Measurements from ENCODE around the gene NDOR1.
"Not testable (repeated sequence)": the region's sequence is repeated elsewhere in the genome, so short reads cannot be mapped to it uniquely, and the experiment has no call there.

Gene NDOR1

GRCh38 chr9:137237759-137238726 is 32.5 kb downstream of the NDOR1 start:
- Histone ChIP-seq H3K4me3 (ENCODE audit: low read length) (no peak overlapping the region), H3K4me1 (ENCODE audit: control insufficient read depth, insufficient read depth, low read length) (peaks cover 46% of the 10 kb centered on the region), H3K36me3 (ENCODE audit: control insufficient read depth, insufficient read depth, low read length) (peaks cover 9% of the 10 kb centered on the region), H3K9me3 (ENCODE audit: control insufficient read depth, low read length) (no peaks in the 10 kb centered on the region), H3K9ac (ENCODE audit: low read length) (peak overlapping the region; percentile 48), H3K27me3 (ENCODE audit: control insufficient read depth, insufficient read depth, low read length) (peaks cover 27% of the 10 kb centered on the region)

DNA sequence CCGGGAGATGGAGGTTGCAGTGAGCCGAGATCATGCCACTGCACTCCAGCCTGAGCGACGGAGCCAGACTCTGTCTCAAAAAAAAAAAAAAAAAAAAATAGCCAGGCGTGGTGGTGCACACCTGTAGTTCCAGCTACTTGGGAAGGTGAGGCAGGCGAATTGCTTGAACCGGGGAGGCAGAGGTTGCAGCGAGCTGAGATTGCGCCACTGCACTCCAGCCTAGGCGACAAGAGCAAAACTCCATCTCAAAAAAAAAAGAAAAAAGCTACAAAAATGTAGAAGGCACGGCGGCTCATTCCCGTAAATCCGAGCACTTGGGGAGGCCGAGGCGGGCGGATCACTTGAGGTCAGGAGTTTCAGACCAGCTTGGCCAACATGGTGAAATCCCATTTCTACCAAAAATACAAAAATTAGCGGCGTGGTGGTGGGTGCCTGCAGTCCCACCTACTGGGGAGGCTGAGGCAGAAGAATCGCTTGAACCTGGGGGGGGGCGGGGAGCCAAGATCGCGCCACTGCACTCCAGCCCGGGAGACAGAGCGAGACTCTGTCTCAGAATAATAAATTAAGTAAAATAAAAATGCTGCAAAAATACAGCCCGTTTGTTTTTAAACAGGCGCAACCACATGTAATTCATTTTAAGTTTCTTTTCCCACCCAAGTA is 34.2 kb downstream of the NDOR1 start:
- Histone ChIP-seq H3K27me3 (ENCODE audit: control insufficient read depth, insufficient read depth, low read length) (peaks cover 16% of the 10 kb centered on the region), H3K4me1 (ENCODE audit: control insufficient read depth, insufficient read depth, low read length) (peaks cover 62% of the 10 kb centered on the region), H3K4me3 (ENCODE audit: low read length) (peak overlapping the region; percentile 41), H3K36me3 (ENCODE audit: control insufficient read depth, insufficient read depth, low read length) (peaks cover 18% of the 10 kb centered on the region)
- not testable (repeated sequence) for H3K9ac ChIP-seq (ENCODE audit: low read length); H3K9me3 ChIP-seq (ENCODE audit: control insufficient read depth, low read length)

GRCh38 chr9:137240318-137240840 is 34.9 kb downstream of the NDOR1 start:
- Histone ChIP-seq H3K4me3 (ENCODE audit: low read length) (peak overlapping the region; percentile 41), H3K36me3 (ENCODE audit: control insufficient read depth, insufficient read depth, low read length) (peaks cover 18% of the 10 kb centered on the region), H3K9ac (ENCODE audit: low read length) (peak overlapping the region; percentile 69), H3K4me1 (ENCODE audit: control insufficient read depth, insufficient read depth, low read length) (peaks cover 64% of the 10 kb centered on the region), H3K27me3 (ENCODE audit: control insufficient read depth, insufficient read depth, low read length) (peaks cover 11% of the 10 kb centered on the region), H3K9me3 (ENCODE audit: control insufficient read depth, low read length) (no peaks in the 10 kb centered on the region)

- H3K36me3 ChIP-seq (ENCODE audit: control insufficient read depth, insufficient read depth, low read length), result peaks cover 18% of the 10 kb centered on the region
- H3K27me3 ChIP-seq (ENCODE audit: control insufficient read depth, insufficient read depth, low read length), result peaks cover 8% of the 10 kb centered on the region
- H3K4me1 ChIP-seq (ENCODE audit: control insufficient read depth, insufficient read depth, low read length), result peaks cover 63% of the 10 kb centered on the region
- H3K9me3 ChIP-seq (ENCODE audit: control insufficient read depth, low read length), result no peaks in the 10 kb centered on the region
- H3K9ac ChIP-seq (ENCODE audit: low read length), result peak within 1 kb of the TSS; percentile 77
- peak within 1 kb of the TSS; percentile 82 for H3K4me3 ChIP-seq (ENCODE audit: low read length)
Measured at GRCh38 chr9:137240841-137241489, 35.5 kb downstream of the NDOR1 start, which contains the start of gene TUBB4B. Gene TUBB4B, plus strand, starts transcription at chr9:137241287. Its CDS starts 74 bp downstream, at chr9:137241361.

DNA sequence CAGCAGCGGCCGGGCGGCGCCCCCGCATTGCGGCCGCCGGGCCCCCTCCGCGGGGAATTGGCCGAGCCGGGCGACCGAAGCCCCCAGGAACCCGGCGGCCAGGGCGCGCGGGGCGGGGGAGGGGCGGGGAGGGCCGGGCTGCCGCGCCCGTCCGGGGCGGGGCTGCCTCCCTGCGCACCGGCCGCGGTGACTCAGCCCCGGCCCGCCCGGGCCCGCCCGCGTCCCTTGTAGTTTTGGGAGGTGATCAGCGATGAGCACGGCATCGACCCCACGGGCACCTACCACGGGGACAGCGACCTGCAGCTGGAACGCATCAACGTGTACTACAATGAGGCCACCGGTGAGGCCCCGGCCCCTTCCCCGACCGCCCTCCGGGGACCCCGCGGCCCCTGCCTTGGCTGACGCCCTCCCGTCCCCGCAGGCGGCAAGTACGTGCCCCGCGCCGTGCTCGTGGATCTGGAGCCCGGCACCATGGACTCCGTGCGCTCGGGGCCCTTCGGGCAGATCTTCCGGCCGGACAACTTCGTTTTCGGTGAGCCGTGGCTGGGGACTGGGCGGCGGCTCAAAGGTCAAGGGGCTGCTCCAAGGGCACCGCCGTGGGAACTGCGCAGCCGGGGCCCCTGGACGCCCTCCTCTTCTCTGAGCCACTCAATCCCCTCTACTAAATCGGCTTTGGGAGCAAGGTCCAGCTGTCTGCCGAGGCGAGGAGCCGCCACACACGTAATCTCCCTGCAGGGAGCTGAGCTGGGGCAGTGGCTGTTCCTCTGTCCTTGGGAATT is 36.2 kb downstream of the NDOR1 start:
- Histone ChIP-seq H3K9ac (ENCODE audit: low read length) (peak overlapping the region; percentile 77), H3K27me3 (ENCODE audit: control insufficient read depth, insufficient read depth, low read length) (peaks cover 6% of the 10 kb centered on the region), H3K9me3 (ENCODE audit: control insufficient read depth, low read length) (no peaks in the 10 kb centered on the region), H3K4me1 (ENCODE audit: control insufficient read depth, insufficient read depth, low read length) (peaks cover 56% of the 10 kb centered on the region), H3K36me3 (ENCODE audit: control insufficient read depth, insufficient read depth, low read length) (peaks cover 18% of the 10 kb centered on the region), H3K4me3 (ENCODE audit: low read length) (peak overlapping the region; percentile 82)

GRCh38 chr9:137242269-137243203 is 37.0 kb downstream of the NDOR1 start:
- no peaks in the 10 kb centered on the region for H3K9me3 ChIP-seq (ENCODE audit: control insufficient read depth, low read length)
- H3K27me3 ChIP-seq (ENCODE audit: control insufficient read depth, insufficient read depth, low read length), result peaks cover 6% of the 10 kb centered on the region
- H3K36me3 ChIP-seq (ENCODE audit: control insufficient read depth, insufficient read depth, low read length), result peaks cover 18% of the 10 kb centered on the region
- H3K4me1 ChIP-seq (ENCODE audit: control insufficient read depth, insufficient read depth, low read length), result peaks cover 48% of the 10 kb centered on the region
- H3K4me3 ChIP-seq (ENCODE audit: low read length), result peak overlapping the region; percentile 82
- H3K9ac ChIP-seq (ENCODE audit: low read length), result peak overlapping the region; percentile 77

- peaks cover 18% of the 10 kb centered on the region for H3K36me3 ChIP-seq (ENCODE audit: control insufficient read depth, insufficient read depth, low read length)
- H3K9ac ChIP-seq (ENCODE audit: low read length); H3K27me3 ChIP-seq (ENCODE audit: control insufficient read depth, insufficient read depth, low read length); H3K9me3 ChIP-seq (ENCODE audit: control insufficient read depth, low read length): not testable (repeated sequence)
- H3K4me1 ChIP-seq (ENCODE audit: control insufficient read depth, insufficient read depth, low read length), result peaks cover 40% of the 10 kb centered on the region
- peak overlapping the region; percentile 4 for H3K4me3 ChIP-seq (ENCODE audit: low read length)
Measured at GRCh38 chr9:137243266-137243625, 37.7 kb downstream of the NDOR1 start.

GRCh38 chr9:137243626-137244485 is 38.4 kb downstream of the NDOR1 start:
- Histone ChIP-seq H3K9me3 (ENCODE audit: control insufficient read depth, low read length) (no peaks in the 10 kb centered on the region), H3K27me3 (ENCODE audit: control insufficient read depth, insufficient read depth, low read length) (peaks cover 6% of the 10 kb centered on the region), H3K4me3 (ENCODE audit: low read length) (peak overlapping the region; percentile 4), H3K9ac (ENCODE audit: low read length) (no peak overlapping the region), H3K4me1 (ENCODE audit: control insufficient read depth, insufficient read depth, low read length) (peaks cover 34% of the 10 kb centered on the region), H3K36me3 (ENCODE audit: control insufficient read depth, insufficient read depth, low read length) (peaks cover 18% of the 10 kb centered on the region)

DNA sequence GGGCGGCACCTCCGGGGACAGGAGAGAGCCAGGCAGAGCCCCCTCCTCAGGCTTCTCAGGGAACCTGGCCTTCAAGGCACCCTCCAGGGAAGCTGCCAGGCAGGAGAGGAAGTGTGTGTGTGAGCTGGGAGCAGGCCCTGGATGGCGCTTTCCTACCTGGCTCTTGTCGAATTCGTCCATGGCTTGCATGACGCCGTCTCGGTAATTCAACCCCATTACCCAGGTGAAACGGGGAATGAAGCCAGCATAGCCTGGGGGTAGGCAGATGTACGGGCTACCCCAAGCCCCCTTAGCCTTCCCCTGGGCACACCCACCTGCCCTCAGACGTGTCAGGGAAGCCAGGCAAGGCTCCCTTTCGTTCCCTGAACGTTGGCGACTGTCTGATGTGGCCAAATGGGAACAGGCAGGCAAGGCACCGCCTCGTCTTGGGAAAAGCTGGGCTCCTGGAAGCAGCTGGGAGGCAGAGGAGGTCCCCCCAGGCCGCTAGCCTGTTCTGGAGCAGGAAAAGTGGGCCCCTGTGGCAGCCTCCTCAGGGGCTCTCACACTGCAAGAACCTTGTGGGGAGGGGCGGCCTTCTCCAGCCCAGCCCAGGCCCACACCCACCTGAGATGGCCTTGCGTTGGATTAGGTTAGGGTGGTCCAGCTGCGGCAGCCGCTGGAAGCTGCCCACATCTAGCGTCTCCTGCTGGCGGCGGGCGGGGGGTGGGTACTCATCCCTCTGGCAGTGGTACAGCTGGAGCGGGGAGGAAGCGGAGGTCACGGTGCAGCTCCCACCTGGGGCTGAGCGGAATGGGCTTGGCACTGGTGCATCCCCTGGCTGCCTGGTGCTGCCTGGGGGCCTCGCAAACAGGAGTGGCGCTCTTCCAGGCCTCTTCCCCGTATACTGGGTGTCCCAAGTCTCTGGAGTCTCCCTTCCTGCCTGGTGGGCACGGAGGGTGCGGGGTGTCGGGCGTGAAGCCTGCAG is 39.3 kb downstream of the NDOR1 start:
- H3K27me3 ChIP-seq (ENCODE audit: control insufficient read depth, insufficient read depth, low read length), result peaks cover 6% of the 10 kb centered on the region
- peaks cover 18% of the 10 kb centered on the region for H3K36me3 ChIP-seq (ENCODE audit: control insufficient read depth, insufficient read depth, low read length)
- no peak overlapping the region for H3K4me3 ChIP-seq (ENCODE audit: low read length)
- H3K9me3 ChIP-seq (ENCODE audit: control insufficient read depth, low read length), result no peaks in the 10 kb centered on the region
- no peak overlapping the region for H3K9ac ChIP-seq (ENCODE audit: low read length)
- peaks cover 33% of the 10 kb centered on the region for H3K4me1 ChIP-seq (ENCODE audit: control insufficient read depth, insufficient read depth, low read length)
